A375 (cell line): ENCODE data around the gene ZIC1. TPM values are rescaled to one million over a fixed set of nuclear protein-coding genes. Genes with fewer than 3 reads are reported as not detected.

ENCODE experiments used
- total RNA-seq: library from RNA; depleted of rRNA; stranded (reverse); fragments of >200 nt; shearing (Covaris generic); gene quantifications from 2 replicates; pipeline ENCODE4 v1.2.3, GENCODE V29; 2014; rRNA removed

The ZIC1 gene
- total RNA-seq, result 5.5 and 10.6 TPM in 2 replicates

DNA sequence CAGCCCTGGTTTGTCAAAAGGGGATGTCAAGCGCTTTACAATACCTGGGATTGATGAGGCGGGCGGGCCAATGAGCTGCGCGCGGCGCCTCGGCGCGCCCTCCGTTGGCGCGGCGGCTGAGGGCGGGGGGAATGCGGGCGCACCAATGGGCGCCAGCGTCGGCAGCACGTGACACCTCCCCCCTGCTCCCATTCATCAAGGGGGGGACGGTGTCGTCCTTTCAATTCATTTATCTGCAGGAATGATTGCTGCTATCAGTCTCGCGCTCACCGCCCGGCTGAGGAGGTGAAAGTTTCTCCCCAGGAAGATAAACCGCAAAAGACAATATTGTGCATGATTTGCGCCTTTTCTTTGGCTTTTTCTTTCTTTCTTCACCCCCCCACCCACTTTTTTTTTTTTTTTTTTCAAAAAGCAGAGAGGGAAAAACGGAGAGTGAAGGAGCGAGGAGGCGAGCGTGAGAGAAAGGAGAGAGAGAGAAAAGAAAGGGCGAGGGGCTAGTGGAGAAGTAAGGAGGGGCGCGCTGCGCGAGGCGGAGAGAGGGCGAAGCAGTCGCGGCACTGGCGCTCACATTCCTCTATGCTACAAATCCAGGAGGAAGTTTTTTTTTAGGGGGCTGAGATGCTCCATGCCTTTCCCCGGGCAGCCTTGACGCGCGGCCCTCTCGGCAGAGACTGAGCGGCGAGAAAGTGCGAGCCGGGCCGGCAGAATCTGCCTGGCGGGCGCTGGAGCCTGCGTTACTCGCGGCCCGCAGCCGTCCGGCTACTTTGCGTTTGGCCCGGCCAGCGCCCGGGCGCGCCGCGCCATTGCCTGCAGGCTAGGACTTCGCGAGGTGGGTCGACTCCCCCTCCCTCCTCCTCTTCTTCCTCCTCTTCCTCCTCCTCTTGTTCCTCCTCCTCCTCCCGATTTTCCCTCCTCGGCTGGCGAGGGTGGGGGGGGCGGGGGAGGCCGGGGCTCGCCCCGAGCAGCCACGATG, at the start of gene ZIC1:
Gene ZIC1, plus strand, starts transcription at position 223 of the 973 bp plus-strand sequence. Its CDS starts 748 bp downstream, at position 971.

DNA sequence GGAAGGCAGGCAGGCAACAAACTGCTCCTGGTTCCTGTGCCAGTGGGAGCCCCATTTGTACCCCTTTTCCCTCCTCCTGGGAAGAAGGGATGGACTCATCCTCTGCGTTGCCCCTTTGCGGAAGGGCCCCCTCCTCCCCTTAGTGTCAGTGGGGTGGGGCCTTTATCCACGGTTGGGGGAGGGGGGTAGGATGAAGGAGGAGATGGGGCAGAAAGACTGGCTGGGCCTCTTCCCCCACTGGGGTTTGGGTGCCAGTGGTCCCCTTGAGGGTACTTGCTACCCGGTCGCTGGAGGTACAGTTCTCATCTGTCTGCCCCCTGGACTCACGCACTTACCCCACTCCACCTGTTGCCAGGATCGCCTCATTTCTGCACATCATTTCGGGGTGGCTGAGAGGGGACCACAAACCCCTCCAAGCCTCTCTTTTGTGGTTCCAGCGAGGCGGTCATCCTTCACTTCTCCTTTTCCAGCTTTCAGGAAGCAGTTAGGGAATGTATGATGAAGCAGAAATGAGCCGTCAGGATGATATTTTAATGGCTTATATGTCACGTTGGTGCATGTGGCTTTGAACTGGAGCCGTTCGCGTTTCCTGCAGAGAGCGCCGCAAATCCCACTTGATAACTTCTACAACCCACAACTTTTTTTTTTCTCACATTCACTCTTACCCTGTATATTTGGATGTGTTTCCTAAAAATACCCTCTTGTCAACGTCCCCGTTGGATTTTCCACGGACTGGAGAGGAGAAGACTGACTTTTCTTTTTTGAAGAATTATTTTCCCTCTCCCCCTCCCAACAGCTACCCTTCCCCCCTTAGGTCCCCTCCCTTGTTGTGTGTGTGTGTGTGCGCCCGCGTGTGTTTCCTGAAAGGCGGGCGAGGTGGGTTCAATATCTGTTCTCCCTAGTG, 2.9 kb upstream of the ZIC1 start, which contains the start of gene ZIC4:
Gene ZIC4, minus strand, starts transcription at position 516 of the 904 bp plus-strand sequence. CDS start 3,746 bp downstream, outside the sequence.

Other genes with a start within 250 kb of the ZIC1 start
- gene ZIC4, start 2.8 kb upstream of the ZIC1 start, total RNA-seq, result 0.15 and 0.56 TPM in 2 replicates